Activated CD4-positive, CD25-positive, alpha-beta regulatory T cell treated with anti-CD3 and anti-CD28 coated beads, Interleukin-2, amount 50 U/mL, for 72 hours (primary cell): Measurements from ENCODE around the gene DROSHA.
A peak's percentile ranks its signal among the peaks of the same experiment; 100 is the strongest.
"Not testable (repeated sequence)": the region's sequence is repeated elsewhere in the genome, so short reads cannot be mapped to it uniquely, and the experiment has no call there.

Experiments used
- DNase-seq: peaks from one replicate; pipeline ENCODE4 v3.0.0; 2021

The DROSHA gene

GRCh38 chr5:31531888-31532547 is at the start of gene DROSHA, which contains the start of gene C5orf22:
Gene DROSHA (minus strand): TSS chr5:31532093. CDS start chr5:31529059, 3,034 bp downstream.
Gene C5orf22 (plus strand): TSS chr5:31532301. CDS start chr5:31532393, 92 bp downstream.
- DNase-seq: peak; percentile 88

- no peak for DNase-seq
Measured at GRCh38 chr5:31579558-31579957, 47.7 kb upstream of the DROSHA start.

GRCh38 chr5:31577438-31577837 is 45.5 kb upstream of the DROSHA start:
- no peak for DNase-seq

GRCh38 chr5:31574772-31575171 is 42.9 kb upstream of the DROSHA start:
- no peak for DNase-seq

- DNase-seq: no peak
Measured at GRCh38 chr5:31573494-31574142, 41.7 kb upstream of the DROSHA start.

- no peak for DNase-seq
Measured at GRCh38 chr5:31569068-31569467, 37.2 kb upstream of the DROSHA start.

- DNase-seq: no peak
Measured at GRCh38 chr5:31568302-31568835, 36.5 kb upstream of the DROSHA start.

GRCh38 chr5:31566362-31566761 is 34.5 kb upstream of the DROSHA start:
- not testable (repeated sequence) for DNase-seq

- no peak for DNase-seq
Measured at GRCh38 chr5:31563216-31563615, 31.3 kb upstream of the DROSHA start.

GRCh38 chr5:31561946-31562345 is 30.1 kb upstream of the DROSHA start:
- no peak for DNase-seq

GRCh38 chr5:31559942-31560341 is 28.0 kb upstream of the DROSHA start:
- DNase-seq: no peak

GRCh38 chr5:31556461-31556860 is 24.6 kb upstream of the DROSHA start:
- no peak for DNase-seq

GRCh38 chr5:31554552-31554951 is 22.7 kb upstream of the DROSHA start:
- DNase-seq: no peak

- DNase-seq: no peak
Measured at GRCh38 chr5:31553863-31554262, 22.0 kb upstream of the DROSHA start.

GRCh38 chr5:31551878-31552277 is 20.0 kb upstream of the DROSHA start:
- no peak for DNase-seq

- not testable (repeated sequence) for DNase-seq
Measured at GRCh38 chr5:31549114-31549513, 17.2 kb upstream of the DROSHA start.

- no peak for DNase-seq
Measured at GRCh38 chr5:31537851-31538250, 6.0 kb upstream of the DROSHA start.

GRCh38 chr5:31537349-31537748 is 5.5 kb upstream of the DROSHA start:
- DNase-seq: no peak

- DNase-seq: no peak
Measured at GRCh38 chr5:31536873-31537272, 5.0 kb upstream of the DROSHA start.

- DNase-seq: no peak
Measured at GRCh38 chr5:31534527-31535046, 2.7 kb upstream of the DROSHA start.

- DNase-seq: peak; percentile 35
Measured at GRCh38 chr5:31531543-31531887, 378 bp downstream of the DROSHA start.

GRCh38 chr5:31530541-31531265 is 1.2 kb downstream of the DROSHA start:
- DNase-seq: no peak

- no peak for DNase-seq
Measured at GRCh38 chr5:31523041-31523440, 8.9 kb downstream of the DROSHA start.

- DNase-seq: no peak
Measured at GRCh38 chr5:31516802-31517201, 15.1 kb downstream of the DROSHA start.
